HEK293 (cell line): Measurements from ENCODE around the gene TNFAIP8.

Experiments used
- CTCF ChIA-PET: fragments of 350-600 bp; formaldehyde crosslinking; extraction: SDS; loops from one replicate; lab custom pipeline; 2021; ENCODE audit warnings: antibody characterized with exemption; lab: Yijun Ruan, JAX
- POLR2A ChIA-PET: fragments of 300-600 bp; formaldehyde crosslinking; extraction: SDS; loops from one replicate; lab custom pipeline; 2020; ENCODE audit warnings: antibody characterized with exemption, inconsistent platforms; lab: Yijun Ruan, JAX
- H3K27ac ChIP-seq: fragments of 200-500 bp; sonication (Bioruptor generic); 2 replicates; pipeline ENCODE4 v1.5.1; 2014; ENCODE audit warnings: low read depth, low read length, control low read depth, inconsistent platforms; ENCODE audit errors: extremely low read depth
- H3K36me3 ChIP-seq, 2 experiments: fragments of 200-500 bp in 1 of 2; sonication (Bioruptor generic) in 1 of 2; 1 replicate in 1 of 2; 2 replicates in 1 of 2; pipeline ENCODE4 v1.5.1; 2014 to 2017; ENCODE audit warnings: inconsistent platforms in 2 of 2, low read length in 2 of 2; ENCODE audit not compliant: control insufficient read depth in 2 of 2, insufficient read depth in 1 of 2
- H3K4me1 ChIP-seq: fragments of 200-500 bp; sonication (Bioruptor generic); 2 replicates; pipeline ENCODE4 v1.5.1; 2014; ENCODE audit warnings: mild to moderate bottlenecking, low read length, inconsistent platforms; ENCODE audit not compliant: control insufficient read depth, insufficient read depth
- H3K4me3 ChIP-seq: 2 replicates; pipeline ENCODE4 v1.5.1; 2011; ENCODE audit warnings: low read depth, mild to moderate bottlenecking, control low read depth, low read length, moderate library complexity
- H3K9me3 ChIP-seq: fragments of 200-500 bp; sonication (Bioruptor generic); 2 replicates; pipeline ENCODE4 v1.5.1; 2014; ENCODE audit warnings: low read depth, low read length, inconsistent platforms; ENCODE audit not compliant: control insufficient read depth, insufficient read depth
- BCL11A ChIP-seq: fragments of 450-650 bp; formaldehyde crosslinking; IDR thresholded peaks from 2 replicates; pipeline ENCODE4 v1.5.1; 2016; ENCODE audit warnings: low read depth, missing biosample characterization, missing genetic modification characterization
- GLI4 ChIP-seq: fragments of 450-650 bp; formaldehyde crosslinking; IDR thresholded peaks from 2 replicates; pipeline ENCODE4 v1.5.1; 2016; ENCODE audit warnings: missing biosample characterization, missing genetic modification characterization
- GLIS2 ChIP-seq: fragments of 450-650 bp; formaldehyde crosslinking; IDR thresholded peaks from 2 replicates; pipeline ENCODE4 v1.5.1; 2016; ENCODE audit warnings: missing biosample characterization, missing genetic modification characterization
- HOXC10 ChIP-seq: sonication (generic); formaldehyde crosslinking; IDR thresholded peaks from 2 replicates; pipeline ENCODE4 v1.8.1; 2023; ENCODE audit warnings: mild to moderate bottlenecking, missing genetic modification reagents
- IKZF3 ChIP-seq: fragments of 450-650 bp; IDR thresholded peaks from 2 replicates; pipeline ENCODE4 v1.5.0; 2018; ENCODE audit warnings: missing biosample characterization, mild to moderate bottlenecking, missing genetic modification characterization, moderate library complexity
- KLF16 ChIP-seq: fragments of 450-650 bp; formaldehyde crosslinking; IDR thresholded peaks from 2 replicates; pipeline ENCODE4 v1.5.1; 2017; ENCODE audit warnings: missing biosample characterization, missing genetic modification characterization
- SP2 ChIP-seq: fragments of 450-650 bp; formaldehyde crosslinking; IDR thresholded peaks from 2 replicates; pipeline ENCODE4 v1.5.1; 2016; ENCODE audit warnings: missing biosample characterization, missing genetic modification characterization
- ZBTB17 ChIP-seq: fragments of 450-650 bp; formaldehyde crosslinking; IDR thresholded peaks from 2 replicates; pipeline ENCODE4 v1.5.1; 2016; ENCODE audit warnings: missing biosample characterization, missing genetic modification characterization
- ZNF335 ChIP-seq: fragments of 450-650 bp; formaldehyde crosslinking; conservative IDR thresholded peaks from 2 replicates; pipeline ENCODE4 v1.5.1; 2016; ENCODE audit warnings: missing biosample characterization, missing genetic modification characterization
- ZNF366 ChIP-seq: fragments of 450-650 bp; formaldehyde crosslinking; conservative IDR thresholded peaks from 2 replicates; pipeline ENCODE4 v1.5.1; 2016; ENCODE audit warnings: missing biosample characterization, missing genetic modification characterization
- ZNF473 ChIP-seq: fragments of 450-650 bp; formaldehyde crosslinking; IDR thresholded peaks from 2 replicates; pipeline ENCODE4 v1.5.1; 2017; ENCODE audit warnings: missing biosample characterization, missing genetic modification characterization
- ZNF510 ChIP-seq: fragments of 450-650 bp; formaldehyde crosslinking; IDR thresholded peaks from 2 replicates; pipeline ENCODE4 v1.5.1; 2018; ENCODE audit warnings: mild to moderate bottlenecking, missing genetic modification characterization, missing biosample characterization; ENCODE audit not compliant: insufficient replicate concordance
- ZNF544 ChIP-seq: fragments of 450-650 bp; formaldehyde crosslinking; IDR thresholded peaks from 2 replicates; pipeline ENCODE4 v1.5.0; 2017; ENCODE audit warnings: missing biosample characterization, missing genetic modification characterization
- ZNF558 ChIP-seq: fragments of 450-650 bp; formaldehyde crosslinking; IDR thresholded peaks from 2 replicates; pipeline ENCODE4 v1.5.1; 2016; ENCODE audit warnings: missing biosample characterization, missing genetic modification characterization
- ZNF624 ChIP-seq: fragments of 450-650 bp; formaldehyde crosslinking; IDR thresholded peaks from 2 replicates; pipeline ENCODE4 v1.5.1; 2017; ENCODE audit warnings: missing biosample characterization, missing genetic modification characterization
- ZNF707 ChIP-seq: fragments of 450-650 bp; formaldehyde crosslinking; IDR thresholded peaks from 2 replicates; pipeline ENCODE4 v1.5.1; 2016; ENCODE audit warnings: missing biosample characterization, missing genetic modification characterization
- ZNF768 ChIP-seq: fragments of 450-650 bp; formaldehyde crosslinking; IDR thresholded peaks from 2 replicates; pipeline ENCODE4 v1.5.1; 2018; ENCODE audit warnings: missing biosample characterization, mild to moderate bottlenecking, missing genetic modification characterization
- TF ChIP-seq, protein P1 (sequence below): fragments of 450-650 bp; formaldehyde crosslinking; IDR thresholded peaks from 2 replicates; pipeline ENCODE4 v1.5.1; 2016; ENCODE audit warnings: missing biosample characterization, missing genetic modification characterization
- TF ChIP-seq, protein P2 (sequence below): fragments of 450-650 bp; formaldehyde crosslinking; IDR thresholded peaks from 2 replicates; pipeline ENCODE4 v1.5.1; 2017; ENCODE audit warnings: missing biosample characterization, mild to moderate bottlenecking, missing genetic modification characterization, moderate library complexity
- TF ChIP-seq, protein P3 (sequence below): fragments of 450-650 bp; formaldehyde crosslinking; IDR thresholded peaks from 2 replicates; pipeline ENCODE4 v1.5.1; 2016; ENCODE audit warnings: missing biosample characterization, missing genetic modification characterization
- TF ChIP-seq, protein P4 (sequence below): fragments of 450-650 bp; formaldehyde crosslinking; IDR thresholded peaks from 2 replicates; pipeline ENCODE4 v1.5.1; 2016; ENCODE audit warnings: missing biosample characterization, missing genetic modification characterization
- TF ChIP-seq, protein P5 (sequence below): fragments of 450-650 bp; formaldehyde crosslinking; IDR thresholded peaks from 2 replicates; pipeline ENCODE4 v1.5.1; 2017; ENCODE audit warnings: missing biosample characterization, missing genetic modification characterization

Gene TNFAIP8

DNA sequence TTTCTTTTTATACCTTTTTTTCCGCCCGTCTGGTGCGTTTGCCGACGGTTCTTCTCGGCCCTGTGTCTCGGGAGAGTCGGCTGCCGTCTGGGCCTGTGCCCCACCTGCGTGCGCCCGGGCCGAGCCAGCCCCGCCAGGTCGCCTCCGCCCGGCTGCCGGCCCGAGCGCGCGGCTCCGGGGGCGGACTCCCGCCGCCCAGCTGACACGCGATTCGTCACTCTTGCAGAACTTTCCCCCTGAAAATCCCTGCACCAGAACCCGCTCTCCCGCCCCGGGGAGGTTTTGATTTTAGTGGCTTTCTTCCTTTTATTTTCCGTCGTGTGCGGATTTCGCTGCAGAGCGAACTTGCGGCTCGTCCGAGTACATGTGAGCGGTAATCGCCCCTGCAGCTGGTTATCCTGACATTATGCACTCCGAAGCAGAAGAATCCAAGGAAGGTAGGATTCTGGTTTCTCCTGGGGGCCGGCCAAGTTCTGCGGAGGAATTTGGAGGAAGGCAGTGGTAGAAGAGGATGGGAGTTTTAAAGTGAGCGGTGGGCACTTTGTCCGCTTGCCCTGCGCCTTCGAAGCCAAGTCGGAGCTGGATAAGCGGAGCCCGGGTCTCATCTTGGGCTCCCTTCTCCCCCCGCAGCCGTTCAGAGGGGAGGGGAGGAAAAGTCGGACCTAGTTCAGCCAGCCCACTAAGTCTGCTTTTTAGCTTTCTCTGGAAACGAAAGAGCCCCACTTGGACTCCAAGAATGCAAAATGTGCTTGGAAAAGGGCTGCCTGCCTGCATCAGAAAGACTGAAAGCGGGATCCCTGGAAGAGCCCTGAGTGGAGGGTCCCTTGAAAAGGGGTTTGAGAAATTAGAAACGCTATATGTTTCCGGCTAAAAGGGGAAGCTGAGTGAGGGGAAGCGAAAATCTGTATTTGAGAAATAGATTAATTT is at the start of gene TNFAIP8 (continued):
- TF ChIP-seq ZBTB17 (tag by site-specific recombination), result peak; percentile 94
- no peak for TF ChIP-seq HOXC10
- peak; percentile 51; the same call in 1 of the 2 replicates for TF ChIP-seq IKZF3 (tag by site-specific recombination)
- peak; percentile 58 for TF ChIP-seq ZNF366 (tag by site-specific recombination)
- TF ChIP-seq SP2 (tag by site-specific recombination), result peak; percentile 55
- TF ChIP-seq, protein P1, sequence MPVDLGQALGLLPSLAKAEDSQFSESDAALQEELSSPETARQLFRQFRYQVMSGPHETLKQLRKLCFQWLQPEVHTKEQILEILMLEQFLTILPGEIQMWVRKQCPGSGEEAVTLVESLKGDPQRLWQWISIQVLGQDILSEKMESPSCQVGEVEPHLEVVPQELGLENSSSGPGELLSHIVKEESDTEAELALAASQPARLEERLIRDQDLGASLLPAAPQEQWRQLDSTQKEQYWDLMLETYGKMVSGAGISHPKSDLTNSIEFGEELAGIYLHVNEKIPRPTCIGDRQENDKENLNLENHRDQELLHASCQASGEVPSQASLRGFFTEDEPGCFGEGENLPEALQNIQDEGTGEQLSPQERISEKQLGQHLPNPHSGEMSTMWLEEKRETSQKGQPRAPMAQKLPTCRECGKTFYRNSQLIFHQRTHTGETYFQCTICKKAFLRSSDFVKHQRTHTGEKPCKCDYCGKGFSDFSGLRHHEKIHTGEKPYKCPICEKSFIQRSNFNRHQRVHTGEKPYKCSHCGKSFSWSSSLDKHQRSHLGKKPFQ (tag by site-specific recombination), result no peak
- TF ChIP-seq, protein P2, sequence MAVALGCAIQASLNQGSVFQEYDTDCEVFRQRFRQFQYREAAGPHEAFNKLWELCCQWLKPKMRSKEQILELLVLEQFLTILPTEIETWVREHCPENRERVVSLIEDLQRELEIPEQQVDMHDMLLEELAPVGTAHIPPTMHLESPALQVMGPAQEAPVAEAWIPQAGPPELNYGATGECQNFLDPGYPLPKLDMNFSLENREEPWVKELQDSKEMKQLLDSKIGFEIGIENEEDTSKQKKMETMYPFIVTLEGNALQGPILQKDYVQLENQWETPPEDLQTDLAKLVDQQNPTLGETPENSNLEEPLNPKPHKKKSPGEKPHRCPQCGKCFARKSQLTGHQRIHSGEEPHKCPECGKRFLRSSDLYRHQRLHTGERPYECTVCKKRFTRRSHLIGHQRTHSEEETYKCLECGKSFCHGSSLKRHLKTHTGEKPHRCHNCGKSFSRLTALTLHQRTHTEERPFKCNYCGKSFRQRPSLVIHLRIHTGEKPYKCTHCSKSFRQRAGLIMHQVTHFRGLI (tag by site-specific recombination), result no peak
- TF ChIP-seq, protein P3, sequence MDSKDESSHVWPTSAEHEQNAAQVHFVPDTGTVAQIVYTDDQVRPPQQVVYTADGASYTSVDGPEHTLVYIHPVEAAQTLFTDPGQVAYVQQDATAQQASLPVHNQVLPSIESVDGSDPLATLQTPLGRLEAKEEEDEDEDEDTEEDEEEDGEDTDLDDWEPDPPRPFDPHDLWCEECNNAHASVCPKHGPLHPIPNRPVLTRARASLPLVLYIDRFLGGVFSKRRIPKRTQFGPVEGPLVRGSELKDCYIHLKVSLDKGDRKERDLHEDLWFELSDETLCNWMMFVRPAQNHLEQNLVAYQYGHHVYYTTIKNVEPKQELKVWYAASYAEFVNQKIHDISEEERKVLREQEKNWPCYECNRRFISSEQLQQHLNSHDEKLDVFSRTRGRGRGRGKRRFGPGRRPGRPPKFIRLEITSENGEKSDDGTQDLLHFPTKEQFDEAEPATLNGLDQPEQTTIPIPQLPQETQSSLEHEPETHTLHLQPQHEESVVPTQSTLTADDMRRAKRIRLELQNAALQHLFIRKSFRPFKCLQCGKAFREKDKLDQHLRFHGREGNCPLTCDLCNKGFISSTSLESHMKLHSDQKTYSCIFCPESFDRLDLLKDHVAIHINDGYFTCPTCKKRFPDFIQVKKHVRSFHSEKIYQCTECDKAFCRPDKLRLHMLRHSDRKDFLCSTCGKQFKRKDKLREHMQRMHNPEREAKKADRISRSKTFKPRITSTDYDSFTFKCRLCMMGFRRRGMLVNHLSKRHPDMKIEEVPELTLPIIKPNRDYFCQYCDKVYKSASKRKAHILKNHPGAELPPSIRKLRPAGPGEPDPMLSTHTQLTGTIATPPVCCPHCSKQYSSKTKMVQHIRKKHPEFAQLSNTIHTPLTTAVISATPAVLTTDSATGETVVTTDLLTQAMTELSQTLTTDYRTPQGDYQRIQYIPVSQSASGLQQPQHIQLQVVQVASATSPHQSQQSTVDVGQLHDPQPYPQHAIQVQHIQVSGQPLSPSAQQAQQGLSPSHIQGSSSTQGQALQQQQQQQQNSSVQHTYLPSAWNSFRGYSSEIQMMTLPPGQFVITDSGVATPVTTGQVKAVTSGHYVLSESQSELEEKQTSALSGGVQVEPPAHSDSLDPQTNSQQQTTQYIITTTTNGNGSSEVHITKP, result peak; percentile 59

DNA sequence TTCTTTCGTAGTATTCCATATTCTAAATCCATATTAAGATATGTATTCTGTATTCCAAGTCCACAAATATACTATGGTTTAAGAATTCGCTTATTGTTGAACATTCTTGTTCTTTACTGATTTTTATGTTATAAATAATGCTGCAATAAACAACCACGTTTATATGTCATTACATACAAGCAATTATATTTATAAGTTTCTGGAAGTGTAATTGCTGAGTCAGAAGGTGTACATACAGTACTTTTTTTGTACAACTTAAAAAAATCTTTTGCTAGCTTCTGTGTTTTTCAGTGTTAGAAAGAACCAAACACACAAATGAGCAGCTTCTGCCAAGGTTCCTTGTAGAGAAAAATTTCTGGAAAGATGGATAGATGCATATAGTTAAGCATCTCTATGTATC is 48.6 kb upstream of the TNFAIP8 start:
- Histone ChIP-seq H3K4me3 (no peak overlapping the region), H3K36me3 (no peaks in the 10 kb centered on the region), H3K27ac (no peak overlapping the region), H3K4me1 (peaks cover 31% of the 10 kb centered on the region), H3K9me3 (no peaks in the 10 kb centered on the region)
- ChIA-PET CTCF (no interaction called here), POLR2A (no interaction called here)
- TF ChIP-seq ZNF707 (tag by site-specific recombination) (no peak), ZNF335 (tag by site-specific recombination) (no peak), ZNF768 (tag by site-specific recombination) (no peak), KLF16 (no peak), GLI4 (tag by site-specific recombination) (no peak), BCL11A (tag by site-specific recombination) (no peak), ZNF624 (tag by site-specific recombination) (no peak), ZNF544 (no peak), GLIS2 (no peak), ZNF558 (no peak), ZNF473 (no peak), ZNF510 (no peak)
- TF ChIP-seq, protein P4, sequence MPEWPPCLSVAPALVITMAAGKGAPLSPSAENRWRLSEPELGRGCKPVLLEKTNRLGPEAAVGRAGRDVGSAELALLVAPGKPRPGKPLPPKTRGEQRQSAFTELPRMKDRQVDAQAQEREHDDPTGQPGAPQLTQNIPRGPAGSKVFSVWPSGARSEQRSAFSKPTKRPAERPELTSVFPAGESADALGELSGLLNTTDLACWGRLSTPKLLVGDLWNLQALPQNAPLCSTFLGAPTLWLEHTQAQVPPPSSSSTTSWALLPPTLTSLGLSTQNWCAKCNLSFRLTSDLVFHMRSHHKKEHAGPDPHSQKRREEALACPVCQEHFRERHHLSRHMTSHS (tag by site-specific recombination), result no peak
- TF ChIP-seq, protein P5, sequence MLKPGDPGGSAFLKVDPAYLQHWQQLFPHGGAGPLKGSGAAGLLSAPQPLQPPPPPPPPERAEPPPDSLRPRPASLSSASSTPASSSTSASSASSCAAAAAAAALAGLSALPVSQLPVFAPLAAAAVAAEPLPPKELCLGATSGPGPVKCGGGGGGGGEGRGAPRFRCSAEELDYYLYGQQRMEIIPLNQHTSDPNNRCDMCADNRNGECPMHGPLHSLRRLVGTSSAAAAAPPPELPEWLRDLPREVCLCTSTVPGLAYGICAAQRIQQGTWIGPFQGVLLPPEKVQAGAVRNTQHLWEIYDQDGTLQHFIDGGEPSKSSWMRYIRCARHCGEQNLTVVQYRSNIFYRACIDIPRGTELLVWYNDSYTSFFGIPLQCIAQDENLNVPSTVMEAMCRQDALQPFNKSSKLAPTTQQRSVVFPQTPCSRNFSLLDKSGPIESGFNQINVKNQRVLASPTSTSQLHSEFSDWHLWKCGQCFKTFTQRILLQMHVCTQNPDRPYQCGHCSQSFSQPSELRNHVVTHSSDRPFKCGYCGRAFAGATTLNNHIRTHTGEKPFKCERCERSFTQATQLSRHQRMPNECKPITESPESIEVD, result no peak
